GM23338 (cell line): Measurements from ENCODE around the gene SOWAHC. TPM values are rescaled to one million over a fixed set of nuclear protein-coding genes. Genes with fewer than 3 reads are reported as not detected.

Source experiments
- ATAC-seq: fragments of 200-7000 bp; cut with Tn5 transposase; 3 replicates; pipeline ENCODE4 v1.9.1; 2020
- DNase-seq: peaks from one replicate; pipeline ENCODE4 v3.0.0-alpha.2; 2015; ENCODE audit warnings: low spot score
- H2AFZ ChIP-seq: fragments of 200-600 bp; sonication (generic); 2 replicates; pipeline ENCODE4 v1.8.0; 2016; ENCODE audit warnings: antibody characterized with exemption, mild to moderate bottlenecking, moderate library complexity
- H3F3A ChIP-seq: fragments of 200-600 bp; sonication (generic); replicated peaks from 2 replicates; pipeline ENCODE4 v1.8.0; 2017; ENCODE audit warnings: antibody characterized with exemption, mixed run types, low read depth
- H3K27ac ChIP-seq: fragments of 200-600 bp; sonication (generic); 2 replicates; pipeline ENCODE4 v1.6.1; 2016; ENCODE audit warnings: low read depth
- H3K27me3 ChIP-seq: fragments of 200-600 bp; sonication (generic); 2 replicates; pipeline ENCODE4 v1.8.0; 2016; ENCODE audit warnings: mild to moderate bottlenecking, mixed run types, moderate library complexity; ENCODE audit not compliant: insufficient read depth
- H3K36me3 ChIP-seq: fragments of 200-600 bp; sonication (generic); 2 replicates; pipeline ENCODE4 v1.8.0; 2016; ENCODE audit warnings: mild to moderate bottlenecking; ENCODE audit not compliant: insufficient read depth
- H3K4me1 ChIP-seq: fragments of 200-600 bp; sonication (generic); 2 replicates; pipeline ENCODE4 v1.8.0; 2016; ENCODE audit warnings: mild to moderate bottlenecking, moderate library complexity; ENCODE audit not compliant: insufficient read depth
- H3K4me2 ChIP-seq: fragments of 200-600 bp; sonication (generic); 2 replicates; pipeline ENCODE4 v1.7.1; 2017; ENCODE audit warnings: mixed run types
- H3K4me3 ChIP-seq: fragments of 200-600 bp; sonication (generic); 2 replicates; pipeline ENCODE4 v1.6.1; 2016; ENCODE audit warnings: mixed run types
- H3K79me2 ChIP-seq: fragments of 200-600 bp; sonication (generic); replicated peaks from 2 replicates; pipeline ENCODE4 v1.8.0; 2017; ENCODE audit warnings: mild to moderate bottlenecking; ENCODE audit not compliant: insufficient read depth
- H3K9me2 ChIP-seq: fragments of 200-600 bp; sonication (generic); 2 replicates; pipeline ENCODE4 v1.8.0; 2017; ENCODE audit not compliant: insufficient read depth
- H4K20me1 ChIP-seq: fragments of 200-600 bp; sonication (generic); replicated peaks from 2 replicates; pipeline ENCODE4 v1.8.0; 2017; ENCODE audit warnings: mild to moderate bottlenecking; ENCODE audit not compliant: insufficient read depth
- H3K27ac Mint-ChIP-seq: 2 replicates; pipeline ENCODE4 v1.8.0; 2020; ENCODE audit warnings: inconsistent platforms, mild to moderate bottlenecking, moderate library complexity, mixed read lengths
- H3K27me3 Mint-ChIP-seq: 3 replicates; pipeline ENCODE4 v1.8.0; 2022; ENCODE audit warnings: low read depth, mild to moderate bottlenecking, moderate library complexity, mixed read lengths, inconsistent platforms; ENCODE audit not compliant: insufficient read depth, poor library complexity
- H3K36me3 Mint-ChIP-seq: 3 replicates; pipeline ENCODE4 v1.8.0; 2021; ENCODE audit warnings: low read depth, mild to moderate bottlenecking, inconsistent platforms, moderate library complexity, mixed read lengths
- H3K4me1 Mint-ChIP-seq: 3 replicates; pipeline ENCODE4 v1.8.0; 2020; ENCODE audit warnings: mild to moderate bottlenecking, inconsistent platforms, mixed read lengths
- H3K4me3 Mint-ChIP-seq: 3 replicates; pipeline ENCODE4 v1.8.0; 2021; ENCODE audit warnings: moderate library complexity, mild to moderate bottlenecking, inconsistent platforms, mixed read lengths
- H3K9me3 Mint-ChIP-seq: 3 replicates; pipeline ENCODE4 v1.8.0; 2020; ENCODE audit warnings: moderate library complexity, mild to moderate bottlenecking, inconsistent platforms, mixed read lengths
- CREB1 ChIP-seq: fragments of 250-450 bp; sonication (Bioruptor Pico); IDR thresholded peaks from 2 replicates; pipeline ENCODE4 v1.5.0; 2020; ENCODE audit warnings: low read depth, mild to moderate bottlenecking, moderate library complexity
- CTCF ChIP-seq, 2 experiments: fragments of 200-600 bp in 1 of 2; sonication (generic) in 1 of 2; conservative IDR thresholded peaks; 2 replicates each; pipeline versions ENCODE4 v1.5.1 to v1.6.1; 2016 to 2017; ENCODE audit warnings: antibody characterized with exemption in 2 of 2, low read depth in 2 of 2, mild to moderate bottlenecking in 2 of 2, moderate library complexity in 1 of 2
- ETS1 ChIP-seq: IDR thresholded peaks from 2 replicates; pipeline ENCODE4 v1.6.1; 2016; ENCODE audit warnings: antibody characterized with exemption
- EZH2 ChIP-seq: fragments of 200-600 bp; sonication (generic); IDR thresholded peaks from one replicate; pipeline ENCODE4 v1.8.0; 2017; ENCODE audit warnings: antibody characterized with exemption, mild to moderate bottlenecking, low read depth; ENCODE audit not compliant: unreplicated experiment
- EZH2phosphoT487 ChIP-seq: fragments of 200-600 bp; sonication (generic); IDR thresholded peaks from one replicate; pipeline ENCODE4 v1.8.1; 2018; ENCODE audit warnings: antibody characterized with exemption; ENCODE audit not compliant: unreplicated experiment
- JUNB ChIP-seq: IDR thresholded peaks from one replicate; pipeline ENCODE4 v1.6.1; 2016; ENCODE audit warnings: antibody characterized with exemption; ENCODE audit not compliant: unreplicated experiment
- POLR2AphosphoS5 ChIP-seq: IDR thresholded peaks from 2 replicates; pipeline ENCODE4 v1.6.1; 2016; ENCODE audit warnings: antibody characterized with exemption, low read depth
- REST ChIP-seq: IDR thresholded peaks from one replicate; pipeline ENCODE4 v1.6.1; 2018; ENCODE audit warnings: antibody characterized with exemption; ENCODE audit not compliant: unreplicated experiment
- STAT1 ChIP-seq: IDR thresholded peaks from one replicate; pipeline ENCODE4 v1.6.1; 2016; ENCODE audit warnings: antibody characterized with exemption; ENCODE audit not compliant: unreplicated experiment
- ZNF114 ChIP-seq: fragments of 250-450 bp; sonication (Bioruptor Pico); IDR thresholded peaks from 2 replicates; pipeline ENCODE4 v1.5.0; 2020; ENCODE audit warnings: mild to moderate bottlenecking, moderate library complexity
- ZNF331 ChIP-seq: fragments of 250-450 bp; sonication (Bioruptor Pico); IDR thresholded peaks from 2 replicates; pipeline ENCODE4 v1.5.0; 2020; ENCODE audit warnings: low read depth, mild to moderate bottlenecking, moderate library complexity
- ZNF462 ChIP-seq: fragments of 250-450 bp; sonication (Bioruptor Pico); IDR thresholded peaks from 2 replicates; pipeline ENCODE4 v1.5.0; 2020; ENCODE audit warnings: mild to moderate bottlenecking, moderate library complexity
- polyA plus RNA-seq: library from polyadenylated mRNA; unstranded; fragments of >200 nt; fragmentation: Nextera tagmentation; extraction: Ambion mirVana; gene quantifications from 2 replicates; pipeline ENCODE4 v1.2.1, GENCODE V29; 2016
- total RNA-seq: library from RNA; depleted of rRNA; stranded (reverse); fragments of >200 nt; shearing (Covaris generic); gene quantifications from 2 replicates; pipeline ENCODE4 v1.2.3, GENCODE V29; 2014

Gene SOWAHC
- total and polyA plus RNA-seq, 2 experiments from 2014 or later: 7.4 to 26.3 TPM

- Mint-ChIP-seq H3K9me3 (no peaks in the 10 kb centered on the region), H3K27ac (no peak overlapping the region; the same call in 1 of the 2 replicates)
- H3K27ac ChIP-seq: no peak overlapping the region
These were observed 38.8 kb upstream of the SOWAHC start for GRCh38 chr2:109575373-109575772.

More at GRCh38 chr2:109575373-109575772, 38.8 kb upstream of the SOWAHC start:
- no peak for DNase-seq
- no peak overlapping the region for H3K4me3 ChIP-seq
- no peaks in the 10 kb centered on the region for H3K9me2 ChIP-seq
- H3K79me2 ChIP-seq: peaks cover 8% of the 10 kb centered on the region; the same call in 1 of the 2 replicates
- H3K36me3 ChIP-seq: 0 out of 2 replicates have a peak, but pooled peaks cover 3% of the 10 kb centered on the region
- H3K36me3 Mint-ChIP-seq: peaks cover 4% of the 10 kb centered on the region; the same call in 2 of the 3 replicates
- H3K27me3 ChIP-seq: no peaks in the 10 kb centered on the region
- no peaks in the 10 kb centered on the region for H3K4me1 ChIP-seq
- H2AFZ ChIP-seq: no peak overlapping the region
- H3F3A ChIP-seq: no peaks in the 10 kb centered on the region
- no peak for ATAC-seq
- no peaks in the 10 kb centered on the region; the same call in 2 of the 3 replicates for H3K4me1 Mint-ChIP-seq
- no peak overlapping the region for H3K4me2 ChIP-seq
- H4K20me1 ChIP-seq: 0 out of 2 replicates have a peak, but pooled peaks cover 7% of the 10 kb centered on the region
- TF ChIP-seq CREB1 (no peak), STAT1 (no peak), ZNF114 (no peak), ETS1 (no peak), CTCF (conservative IDR thresholded peaks at IDR 0.05; ENCODE audit: low read depth in 2 of 2) (no peak), EZH2phosphoT487 (no peak), ZNF331 (CRISPR knock-in tag) (no peak), EZH2 (no peak), POLR2AphosphoS5 (no peak), REST (no peak), JUNB (no peak), ZNF462 (CRISPR knock-in tag) (no peak)
- no peaks in the 10 kb centered on the region for H3K27me3 Mint-ChIP-seq
- H3K4me3 Mint-ChIP-seq: no peak overlapping the region
